ENCODE data around the gene CDK14. TPM values are rescaled to one million over a fixed set of nuclear protein-coding genes. Genes with fewer than 3 reads are reported as not detected.

Gene CDK14
- total and polyA plus RNA-seq, 2 donors (not counting 3 experiments of a cell fraction or from before 2014, with no cell fraction given): 5.5 to 34.2 TPM

DNA sequence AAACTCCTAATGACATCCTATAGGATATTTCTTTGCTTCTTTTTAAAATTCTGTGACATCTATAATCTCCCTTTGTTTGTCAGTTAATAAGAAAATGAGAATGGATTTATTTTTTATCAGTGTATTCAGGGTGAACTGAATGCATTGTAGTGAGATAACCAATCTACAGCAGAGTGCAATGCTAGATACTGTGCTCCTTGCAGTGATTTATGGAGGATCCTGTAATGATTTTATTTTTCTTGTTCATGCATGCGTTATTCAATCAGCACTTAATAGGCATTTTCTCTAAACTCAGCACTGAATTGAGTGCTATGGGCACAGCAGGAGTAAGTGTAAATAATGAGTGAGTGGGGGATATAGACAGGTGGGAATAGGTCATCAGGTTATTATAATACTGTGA lies 253.9 kb downstream of the CDK14 start:
- dilution Hi-C loops (cut with MboI; ENCODE audit: extremely low pct_ligation_motif_present, low sequenced_read_pairs) (no loop called here), intact Hi-C loops (cut with micrococcal nuclease) (no loop called here)
- no peaks in the 10 kb centered on the region for H4K20me1 ChIP-seq (replicated peaks; ENCODE audit: control insufficient read depth, extremely low read depth, insufficient read depth, low read length)
- H3K4me1 ChIP-seq (ENCODE audit: control insufficient read depth, extremely low read depth, insufficient read depth, low read length): no peaks in the 10 kb centered on the region
- H3K27me3 ChIP-seq (ENCODE audit: control insufficient read depth in 2 of 2, insufficient read depth in 2 of 2, low read length in 2 of 2): no peaks in the 10 kb centered on the region
- no peak overlapping the region for H3K4me3 ChIP-seq (replicated peaks in 1 of 3; ENCODE audit: insufficient read depth in 1 of 3, low read depth in 1 of 3, low read length in 3 of 3)
- H3K27ac ChIP-seq (ENCODE audit: insufficient read depth, low read depth, low read length): no peak overlapping the region
- H3K79me2 ChIP-seq (ENCODE audit: control insufficient read depth, insufficient read depth, low read length): no peaks in the 10 kb centered on the region
- DNase-seq (ENCODE audit: low read depth, low spot score): no peak
- H3K9me3 ChIP-seq (replicated peaks; ENCODE audit: control insufficient read depth, insufficient read depth, low read length): no peaks in the 10 kb centered on the region
- H2AFZ ChIP-seq (ENCODE audit: low read depth, low read length): no peak overlapping the region
- H3K9ac ChIP-seq (replicated peaks; ENCODE audit: extremely low read depth, insufficient read depth, low read length): no peak overlapping the region
- H3K4me2 ChIP-seq (ENCODE audit: insufficient read depth, low read length): no peak overlapping the region
- ChIA-PET CTCF (no interaction called here), POLR2A (no interaction called here)
- no peaks in the 10 kb centered on the region for H3K9me1 ChIP-seq (replicated peaks; ENCODE audit: control insufficient read depth, extremely low read depth, insufficient read depth, low read length)
- no TSS peak for BruUV-seq (replicated peaks)
- TF ChIP-seq, protein P1, sequence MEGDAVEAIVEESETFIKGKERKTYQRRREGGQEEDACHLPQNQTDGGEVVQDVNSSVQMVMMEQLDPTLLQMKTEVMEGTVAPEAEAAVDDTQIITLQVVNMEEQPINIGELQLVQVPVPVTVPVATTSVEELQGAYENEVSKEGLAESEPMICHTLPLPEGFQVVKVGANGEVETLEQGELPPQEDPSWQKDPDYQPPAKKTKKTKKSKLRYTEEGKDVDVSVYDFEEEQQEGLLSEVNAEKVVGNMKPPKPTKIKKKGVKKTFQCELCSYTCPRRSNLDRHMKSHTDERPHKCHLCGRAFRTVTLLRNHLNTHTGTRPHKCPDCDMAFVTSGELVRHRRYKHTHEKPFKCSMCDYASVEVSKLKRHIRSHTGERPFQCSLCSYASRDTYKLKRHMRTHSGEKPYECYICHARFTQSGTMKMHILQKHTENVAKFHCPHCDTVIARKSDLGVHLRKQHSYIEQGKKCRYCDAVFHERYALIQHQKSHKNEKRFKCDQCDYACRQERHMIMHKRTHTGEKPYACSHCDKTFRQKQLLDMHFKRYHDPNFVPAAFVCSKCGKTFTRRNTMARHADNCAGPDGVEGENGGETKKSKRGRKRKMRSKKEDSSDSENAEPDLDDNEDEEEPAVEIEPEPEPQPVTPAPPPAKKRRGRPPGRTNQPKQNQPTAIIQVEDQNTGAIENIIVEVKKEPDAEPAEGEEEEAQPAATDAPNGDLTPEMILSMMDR (IDR thresholded peaks at IDR 0.05; ENCODE audit: extremely low read depth in 1 of 2, insufficient read depth in 1 of 2, low read depth in 1 of 2, low read length in 2 of 2): no peak
- TF ChIP-seq MYC (IDR thresholded peaks at IDR 0.05; ENCODE audit: low read depth, low read length) (no peak), GATA2 (IDR thresholded peaks at IDR 0.05; ENCODE audit: insufficient read depth, insufficient read length, low read depth, low read length) (no peak), JUN (IDR thresholded peaks at IDR 0.05; ENCODE audit: borderline replicate concordance, insufficient read depth, insufficient read length, low read depth) (no peak), POLR2AphosphoS5 (IDR thresholded peaks at IDR 0.05; ENCODE audit: insufficient read depth, low read depth, low read length) (no peak), FOS (IDR thresholded peaks at IDR 0.05; ENCODE audit: borderline replicate concordance, insufficient read depth, low read length) (no peak), POLR2A (IDR thresholded peaks at IDR 0.05; ENCODE audit: low read depth, low read length) (no peak)
- TF ChIP-seq, protein P2, sequence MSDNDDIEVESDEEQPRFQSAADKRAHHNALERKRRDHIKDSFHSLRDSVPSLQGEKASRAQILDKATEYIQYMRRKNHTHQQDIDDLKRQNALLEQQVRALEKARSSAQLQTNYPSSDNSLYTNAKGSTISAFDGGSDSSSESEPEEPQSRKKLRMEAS (IDR thresholded peaks at IDR 0.05; ENCODE audit: insufficient read depth, insufficient read length): no peak
- no peak for FAIRE-seq
- H3K36me3 ChIP-seq (ENCODE audit: control insufficient read depth in 2 of 2, extremely low read depth in 1 of 2, insufficient read depth in 2 of 2, low read length in 2 of 2): no peaks in the 10 kb centered on the region
